GM12801 (cell line): ENCODE data around the gene PIGBOS1.

ENCODE experiments used
- TF ChIP-seq, protein P1 (sequence below): IDR thresholded peaks from one replicate; pipeline ENCODE4 v1.5.1; 2011; ENCODE audit warnings: control low read depth; ENCODE audit not compliant: insufficient read length; ENCODE audit errors: extremely low read depth

PIGBOS1 gene, protein sequence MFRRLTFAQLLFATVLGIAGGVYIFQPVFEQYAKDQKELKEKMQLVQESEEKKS

DNA sequence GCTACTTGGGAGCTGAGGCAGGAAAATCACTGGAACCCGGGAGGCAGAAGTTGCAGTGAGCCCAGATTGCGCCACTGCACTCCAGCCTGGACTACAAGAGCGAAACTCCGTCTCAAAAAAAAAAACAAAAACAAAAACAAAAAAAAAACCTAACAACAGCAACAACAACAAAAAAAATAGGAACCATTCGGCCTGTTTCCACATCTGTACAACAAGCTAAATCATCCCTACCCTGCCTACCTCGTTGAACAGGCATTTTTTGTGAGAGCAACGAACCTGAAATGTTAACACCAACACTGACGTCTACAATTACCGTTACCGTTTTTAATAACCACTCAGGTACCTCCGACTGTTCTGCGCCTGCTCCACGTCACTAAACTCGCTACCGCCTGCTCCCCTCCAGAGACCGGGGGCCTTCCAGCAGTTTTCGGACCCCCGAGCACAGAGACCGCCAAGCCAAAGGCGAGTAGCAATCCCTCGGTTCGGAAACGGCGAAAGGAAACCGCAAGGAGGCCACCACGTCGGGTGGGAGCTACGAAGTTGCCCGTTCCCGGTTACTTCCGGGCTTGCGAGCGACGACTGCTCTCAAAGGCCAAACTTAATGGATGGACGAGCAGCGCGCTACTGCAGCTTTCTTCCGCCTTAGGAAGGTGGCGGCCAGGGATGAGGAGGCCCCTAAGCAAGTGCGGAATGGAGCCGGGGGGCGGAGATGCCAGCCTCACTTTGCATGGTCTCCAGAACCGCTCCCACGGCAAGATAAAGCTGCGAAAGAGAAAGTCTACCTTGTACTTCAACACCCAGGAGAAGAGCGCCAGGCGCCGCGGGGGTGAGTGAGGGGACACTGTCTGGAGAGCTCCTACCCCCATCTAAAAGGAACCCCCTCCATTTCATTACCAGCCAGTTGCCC is at the start of gene PIGBOS1, which contains the start of gene PIGB:
Gene PIGBOS1 (minus strand): TSS at position 536 of the 907 bp plus-strand sequence. CDS start 1,331 bp downstream, outside the sequence.
Gene PIGB (plus strand): TSS at position 635 of the 907 bp plus-strand sequence. CDS start 29 bp downstream, at position 664.
- TF ChIP-seq, protein P1, sequence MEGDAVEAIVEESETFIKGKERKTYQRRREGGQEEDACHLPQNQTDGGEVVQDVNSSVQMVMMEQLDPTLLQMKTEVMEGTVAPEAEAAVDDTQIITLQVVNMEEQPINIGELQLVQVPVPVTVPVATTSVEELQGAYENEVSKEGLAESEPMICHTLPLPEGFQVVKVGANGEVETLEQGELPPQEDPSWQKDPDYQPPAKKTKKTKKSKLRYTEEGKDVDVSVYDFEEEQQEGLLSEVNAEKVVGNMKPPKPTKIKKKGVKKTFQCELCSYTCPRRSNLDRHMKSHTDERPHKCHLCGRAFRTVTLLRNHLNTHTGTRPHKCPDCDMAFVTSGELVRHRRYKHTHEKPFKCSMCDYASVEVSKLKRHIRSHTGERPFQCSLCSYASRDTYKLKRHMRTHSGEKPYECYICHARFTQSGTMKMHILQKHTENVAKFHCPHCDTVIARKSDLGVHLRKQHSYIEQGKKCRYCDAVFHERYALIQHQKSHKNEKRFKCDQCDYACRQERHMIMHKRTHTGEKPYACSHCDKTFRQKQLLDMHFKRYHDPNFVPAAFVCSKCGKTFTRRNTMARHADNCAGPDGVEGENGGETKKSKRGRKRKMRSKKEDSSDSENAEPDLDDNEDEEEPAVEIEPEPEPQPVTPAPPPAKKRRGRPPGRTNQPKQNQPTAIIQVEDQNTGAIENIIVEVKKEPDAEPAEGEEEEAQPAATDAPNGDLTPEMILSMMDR, result no peak

DNA sequence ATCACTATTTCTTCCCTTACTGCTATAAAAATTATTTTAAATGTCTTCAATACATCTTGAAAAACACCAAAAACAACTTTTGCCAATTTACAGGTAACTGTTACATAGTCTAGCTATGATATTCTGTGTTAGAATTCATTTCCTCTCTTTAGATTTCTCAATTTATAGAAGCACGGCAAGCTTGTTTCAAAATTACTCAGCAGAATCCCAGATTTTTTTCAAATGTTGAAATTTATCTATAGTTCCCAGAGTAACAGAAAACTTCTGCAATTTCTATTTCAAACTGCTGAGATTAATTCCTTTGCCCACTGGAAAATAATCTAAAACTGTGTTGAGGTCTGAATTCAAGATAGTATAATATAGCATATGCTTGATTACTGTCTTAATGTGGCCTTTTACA is 48.1 kb upstream of the PIGBOS1 start:
- TF ChIP-seq, protein P1, result no peak

DNA sequence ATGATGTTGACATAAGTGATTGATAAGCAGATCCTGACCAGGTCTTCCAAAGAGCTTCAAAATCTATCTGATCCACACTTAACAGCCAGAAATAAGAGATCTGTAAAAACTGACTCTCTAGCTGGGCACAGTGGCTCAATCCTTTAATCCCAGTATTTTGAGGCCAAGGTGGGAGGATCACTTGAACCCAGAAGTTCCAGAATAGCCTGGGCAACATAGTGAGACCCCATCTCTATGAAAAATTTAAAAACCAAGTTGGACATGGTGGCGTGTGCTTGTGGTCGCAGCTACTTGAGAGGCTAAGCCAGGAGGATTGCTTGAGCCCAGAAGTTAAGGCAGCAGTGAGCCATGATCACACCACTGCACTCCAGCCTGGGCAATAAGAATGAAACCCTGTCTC is 43.7 kb upstream of the PIGBOS1 start:
- TF ChIP-seq, protein P1, result no peak

DNA sequence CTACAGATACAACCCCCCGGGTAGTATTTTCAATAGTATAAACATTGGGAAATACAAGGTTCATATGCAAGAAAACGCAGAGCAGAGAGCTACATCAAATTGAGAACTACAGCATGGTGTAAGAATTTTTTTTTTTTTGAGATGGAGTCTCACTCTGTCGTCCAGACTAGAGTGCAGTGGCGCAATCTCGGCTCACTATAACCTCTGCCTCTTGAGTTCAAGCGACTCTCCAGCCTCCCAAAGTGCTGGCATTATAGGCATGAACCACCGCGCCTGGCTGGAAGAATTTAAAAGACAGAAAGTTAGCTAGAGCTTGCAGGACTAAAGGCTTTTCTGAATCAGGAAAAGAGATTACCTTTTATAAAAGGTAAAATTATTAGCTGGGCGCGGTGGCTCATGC is 42.1 kb upstream of the PIGBOS1 start:
- TF ChIP-seq, protein P1, result no peak

DNA sequence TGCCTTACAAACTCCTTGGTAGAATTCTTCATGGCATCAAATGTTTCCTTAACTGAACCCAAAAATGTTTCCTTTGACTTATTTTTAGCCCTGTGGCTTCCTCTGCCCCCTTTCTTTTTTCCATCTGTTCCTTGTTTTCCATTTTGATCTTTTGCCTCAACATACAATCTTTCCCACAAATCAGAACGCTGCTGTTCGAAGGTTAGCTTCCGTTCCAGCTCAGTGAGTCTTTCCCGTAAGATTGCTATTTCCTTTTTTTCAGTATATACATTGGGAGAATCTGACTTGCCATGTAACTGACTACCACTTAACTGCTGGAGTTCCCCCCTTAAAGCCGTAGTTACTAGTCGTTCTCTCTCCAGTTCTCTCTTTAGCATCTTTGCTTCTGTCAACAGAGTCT is 41.3 kb upstream of the PIGBOS1 start:
- TF ChIP-seq, protein P1, result no peak

DNA sequence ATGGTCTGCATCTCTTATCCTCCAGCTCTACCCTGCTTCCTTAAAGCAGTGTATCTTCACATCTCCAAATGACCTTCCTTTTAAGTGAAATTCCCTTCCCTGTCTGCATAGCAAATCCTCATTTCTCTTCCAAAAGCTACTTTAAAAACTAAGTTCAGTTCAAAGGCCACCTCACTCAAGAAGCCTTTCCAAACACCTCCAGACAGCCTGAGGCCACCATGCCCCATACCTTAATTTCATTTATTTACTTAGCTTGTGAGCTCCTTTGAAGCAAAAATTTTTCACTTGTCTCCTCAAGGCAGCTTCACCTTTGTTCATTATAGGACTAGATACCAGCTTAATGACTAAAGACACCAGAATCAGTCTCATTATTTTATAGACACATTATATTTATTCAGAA is 39.5 kb upstream of the PIGBOS1 start:
- TF ChIP-seq, protein P1, result no peak

DNA sequence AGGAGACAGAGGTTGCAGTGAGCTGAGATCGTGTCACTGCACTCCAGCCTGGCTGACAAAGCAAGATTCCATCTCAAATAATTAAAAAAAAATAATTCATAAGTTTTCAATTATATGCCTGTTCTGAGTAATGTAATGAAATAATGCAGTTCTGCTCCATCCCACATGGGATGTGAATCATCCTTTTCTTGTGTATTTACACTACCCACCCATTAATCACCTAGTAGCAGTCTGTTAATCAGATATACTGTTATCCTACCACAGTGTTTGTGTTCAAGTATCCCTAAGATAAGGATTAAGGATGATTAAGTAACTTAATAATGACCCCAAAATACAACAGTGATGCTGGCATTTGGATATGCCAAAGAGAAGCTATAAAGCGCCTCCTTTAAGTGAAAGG is 38.9 kb upstream of the PIGBOS1 start:
- TF ChIP-seq, protein P1, result no peak
